ENCODE results near the gene PRELID3B. TPM values are rescaled to one million over a fixed set of nuclear protein-coding genes. Genes with fewer than 3 reads are reported as not detected.

PRELID3B gene
- total RNA-seq, 1 experiment from 2014 or later = 52.6 TPM

GRCh38 chr20:59032713-59033059 is 9.9 kb downstream of the PRELID3B start:
- H3K9me3 Mint-ChIP-seq = no peaks in the 10 kb centered on the region
- peak overlapping the region; percentile 84 to 93 for H3K4me3 Mint-ChIP-seq
- H2AFZ ChIP-seq (ENCODE audit: low read length) = no peak overlapping the region
- H4K91ac ChIP-seq (ENCODE audit: insufficient read length, low read depth, low read length) = no peak overlapping the region
- H3K14ac ChIP-seq (ENCODE audit: insufficient read depth, low read length) = no peak overlapping the region
- H3K23ac ChIP-seq (ENCODE audit: insufficient read length, low read depth, low read length) = no peak overlapping the region
- H3K9ac ChIP-seq (ENCODE audit: extremely low read depth, insufficient read length, low read length) = no peak overlapping the region
- H2BK20ac ChIP-seq (ENCODE audit: low read depth, low read length, poor library complexity, severe bottlenecking) = no peak overlapping the region
- H4K8ac ChIP-seq (replicated peaks; ENCODE audit: insufficient read length, low read depth, low read length) = no peak overlapping the region
- H3K18ac ChIP-seq (ENCODE audit: insufficient read length, low read depth, low read length) = no peak overlapping the region
- peaks cover 16 to 20% of the 10 kb centered on the region in 2 experiments for H3K4me1 Mint-ChIP-seq
- H3K27ac Mint-ChIP-seq = peak overlapping the region; percentile 70 to 96 (median 88); a peak in 6 of 7 replicates
- H3K56ac ChIP-seq (ENCODE audit: insufficient read length, low read depth, low read length) = no peak overlapping the region
- H3K27me3 Mint-ChIP-seq (ENCODE audit: low read depth) = peaks cover 24% of the 10 kb centered on the region
- no peak overlapping the region for H3K4ac ChIP-seq (ENCODE audit: low read depth, low read length)
- H3K9me3 ChIP-seq (ENCODE audit: control insufficient read depth, low read depth, low read length) = no peaks in the 10 kb centered on the region
- no peaks in the 10 kb centered on the region for H3K27me3 ChIP-seq (ENCODE audit: insufficient read depth, low read length)
- TF ChIP-seq CTCF (conservative IDR thresholded peaks at IDR 0.05) = peak; percentile 33; the same call in 2 of the 3 replicates
- H2BK15ac ChIP-seq (ENCODE audit: low read depth, low read length) = no peak overlapping the region
- peaks cover 3% of the 10 kb centered on the region for H3K4me1 ChIP-seq (ENCODE audit: insufficient read depth, low read length)
- WGBS (ENCODE audit: extremely low coverage, insufficient read length, low lambda C conversion rate) = no CpG with 5 or more reads among the region's 13 CpGs
- peaks cover 4% of the 10 kb centered on the region; the same call in 1 of the 2 replicates for H3K79me2 ChIP-seq (ENCODE audit: insufficient read depth, low read length)
- H2BK120ac ChIP-seq (ENCODE audit: low read depth, low read length, poor library complexity, severe bottlenecking) = no peak overlapping the region
- H3K79me1 ChIP-seq (ENCODE audit: insufficient read depth, low read depth, low read length, poor library complexity, severe bottlenecking) = no peaks in the 10 kb centered on the region
- no peak overlapping the region for H4K5ac ChIP-seq (ENCODE audit: insufficient read length, low read depth, low read length)
- no peak overlapping the region for H3K27ac ChIP-seq (ENCODE audit: insufficient read length, low read depth, low read length)
- H3K23me2 ChIP-seq (ENCODE audit: insufficient read length, low read depth, low read length, poor library complexity, severe bottlenecking) = peaks cover 8% of the 10 kb centered on the region
- no peak overlapping the region for H3T11ph ChIP-seq (ENCODE audit: low read length)
- H3K4me2 ChIP-seq (ENCODE audit: insufficient read depth, insufficient read length, low read length) = peak overlapping the region; percentile 58
- no peak overlapping the region for H2AK5ac ChIP-seq (ENCODE audit: insufficient read length, low read length)
- no peaks in the 10 kb centered on the region for H4K20me1 ChIP-seq (ENCODE audit: control insufficient read depth, insufficient read depth, insufficient read length)
- no peak for DNase-seq
- no peak overlapping the region for H2BK12ac ChIP-seq (ENCODE audit: insufficient read length, low read depth, low read length)
- H3K36me3 Mint-ChIP-seq (ENCODE audit: insufficient read depth in 1 of 3, low read depth in 3 of 3) = peaks cover 36 to 73% (median 71%) of the 10 kb centered on the region in 3 experiments
- H2BK5ac ChIP-seq (ENCODE audit: insufficient read length, low read length) = no peak overlapping the region
